Transverse colon (tissue), 3 donors: ENCODE measurements around the gene DLGAP1.
"Not testable (repeated sequence)": the region's sequence is repeated elsewhere in the genome, so short reads cannot be mapped to it uniquely, and the experiment has no call there.

ENCODE experiments used
- CTCF ChIP-seq, 5 experiments: fragments of 200-600 bp in 3 of 5; fragments of 450-650 bp in 2 of 5; sonication (generic) in 3 of 5; IDR thresholded peaks; 1 replicate in 2 of 5; 2 replicates in 3 of 5; pipeline ENCODE4 v1.5.1; 2016 to 2017; ENCODE audit warnings: antibody characterized with exemption in 5 of 5, inconsistent platforms in 3 of 5, mild to moderate bottlenecking in 2 of 5, moderate library complexity in 1 of 5
- POLR2A ChIP-seq: fragments of 450-650 bp; IDR thresholded peaks from one replicate; pipeline ENCODE4 v1.6.1; 2016; ENCODE audit warnings: antibody characterized with exemption, mild to moderate bottlenecking, moderate library complexity

GRCh38 chr18:4494703-4495284, 39.7 kb upstream of the DLGAP1 start:
- TF ChIP-seq CTCF (IDR thresholded peaks at IDR 0.05); POLR2A: not testable (repeated sequence)
